GM12865 (cell line): ENCODE results near the gene IRF7.

Experiments used
- DNase-seq: peaks from one replicate; pipeline ENCODE4 v3.0.0; 2010; ENCODE audit warnings: low read depth
- H3K4me3 ChIP-seq: 2 replicates; pipeline ENCODE4 v1.5.1; 2011; ENCODE audit warnings: mild to moderate bottlenecking, low read depth, low read length, control low read depth
- CTCF ChIP-seq: IDR thresholded peaks from 2 replicates; pipeline ENCODE4 v1.5.1; 2011; ENCODE audit warnings: low read length, control low read depth, low read depth, inconsistent platforms; ENCODE audit not compliant: insufficient read depth; ENCODE audit errors: missing control alignments

The IRF7 gene

GRCh38 chr11:639332-639955 lies 23.7 kb upstream of the IRF7 start:
- H3K4me3 ChIP-seq: no peak overlapping the region
- DNase-seq: no peak
- TF ChIP-seq CTCF: no peak

GRCh38 chr11:638631-639331 lies 23.0 kb upstream of the IRF7 start:
- no peak for DNase-seq
- no peak for TF ChIP-seq CTCF
- H3K4me3 ChIP-seq: no peak overlapping the region

DNA sequence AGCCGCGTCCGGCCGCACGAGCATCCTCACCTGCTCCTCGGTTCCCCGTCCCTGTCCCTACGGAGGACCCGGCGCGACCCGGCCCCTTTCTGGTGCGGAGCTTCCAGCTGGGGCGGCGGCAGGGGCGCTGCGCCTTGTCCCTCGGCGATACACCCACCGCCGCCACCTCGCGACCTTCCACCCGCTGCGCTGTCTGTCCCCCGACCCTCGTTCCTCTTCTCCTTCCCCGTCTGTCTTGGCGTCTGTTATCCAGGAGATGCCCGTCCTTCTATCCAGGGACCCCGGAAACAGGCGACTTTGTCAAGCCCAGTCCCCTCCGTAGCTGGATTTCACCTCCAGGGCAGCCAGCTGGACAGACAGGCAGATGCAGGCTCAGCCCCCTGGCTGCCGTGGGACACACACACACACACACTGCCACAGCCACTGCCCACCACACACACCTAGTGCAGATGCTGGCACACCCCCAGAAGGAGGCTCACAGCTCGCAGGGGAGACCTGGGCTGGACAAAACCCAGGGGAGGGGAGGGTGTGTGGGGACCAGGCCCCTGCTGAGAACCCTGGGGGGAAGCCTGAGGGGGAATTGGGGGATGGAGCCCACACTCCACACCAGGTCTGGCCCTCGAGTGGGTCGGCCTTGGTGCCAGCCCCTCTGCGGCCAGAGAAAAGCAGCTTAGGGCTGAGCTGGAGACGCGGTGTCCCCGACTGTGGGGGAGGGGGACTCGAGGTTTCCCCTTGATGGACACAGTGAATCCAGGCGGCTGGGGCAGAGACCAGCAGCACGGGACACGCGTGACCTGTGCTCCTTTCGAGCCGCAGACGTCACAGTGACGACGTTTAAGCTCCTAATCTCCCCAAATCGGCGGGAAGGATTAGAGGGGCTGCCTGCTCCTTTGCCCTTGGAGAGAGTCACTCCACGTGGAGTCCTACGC lies 22.1 kb upstream of the IRF7 start:
- no peak for DNase-seq
- no peak overlapping the region for H3K4me3 ChIP-seq
- TF ChIP-seq CTCF: no peak

GRCh38 chr11:637333-637592 lies 21.5 kb upstream of the IRF7 start:
- no peak for DNase-seq
- H3K4me3 ChIP-seq: no peak overlapping the region
- no peak for TF ChIP-seq CTCF

GRCh38 chr11:636511-637332 lies 21.0 kb upstream of the IRF7 start, which contains the start of gene DRD4:
DRD4 (plus strand) TSS chr11:637269; CDS start chr11:637305, 36 bp downstream.
- H3K4me3 ChIP-seq: no peak within 1 kb of the TSS
- TF ChIP-seq CTCF: no peak
- no peak for DNase-seq

DNA sequence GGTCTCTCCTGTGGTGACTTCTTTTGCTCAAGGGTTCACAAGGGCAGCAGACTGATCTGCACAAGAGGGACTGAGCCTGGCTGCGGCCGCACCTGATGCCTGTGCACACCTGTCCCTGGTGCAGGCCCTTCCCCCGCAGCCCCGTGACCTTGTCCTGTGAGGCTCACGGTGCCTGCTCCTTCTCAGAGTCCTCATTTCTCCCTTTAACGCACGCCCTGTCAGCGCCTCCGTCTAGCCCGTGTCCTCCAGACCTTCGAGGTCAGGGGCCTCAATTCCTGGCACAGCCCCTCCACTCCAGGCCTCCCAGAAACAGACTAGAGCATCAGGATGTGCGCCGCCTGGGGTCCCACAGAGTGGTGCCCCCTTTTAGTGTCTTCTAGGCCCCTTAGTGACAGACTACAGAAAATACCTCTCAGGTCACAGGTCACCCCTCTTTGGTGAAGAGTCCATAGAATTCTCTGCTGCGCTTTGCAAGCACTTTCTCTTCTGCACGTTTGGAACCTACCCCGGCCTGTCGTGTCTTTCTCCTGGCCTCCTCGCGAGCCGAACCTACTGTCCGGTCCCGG lies 20.3 kb upstream of the IRF7 start:
- no peak overlapping the region for H3K4me3 ChIP-seq
- no peak for DNase-seq
- no peak for TF ChIP-seq CTCF
